ENCODE measurements around the gene GPC2.
A peak's percentile ranks its signal among the peaks of the same experiment; 100 is the strongest.
"Not testable (repeated sequence)": the region's sequence is repeated elsewhere in the genome, so short reads cannot be mapped to it uniquely, and the experiment has no call there.

GPC2 gene

GRCh38 chr7:100204454-100204853 is 27.3 kb upstream of the GPC2 start:
- no peaks in the 10 kb centered on the region for H3K36me3 Mint-ChIP-seq (ENCODE audit: low read depth)
- peaks cover 38% of the 10 kb centered on the region for H3K27me3 Mint-ChIP-seq (ENCODE audit: low read depth, poor library complexity)
- no peak overlapping the region for H3K4me3 Mint-ChIP-seq
- H3K27ac Mint-ChIP-seq: no peak overlapping the region
- DNase-seq: no peak
- no peak for TF ChIP-seq CTCF (IDR thresholded peaks at IDR 0.05)
- H3K4me1 Mint-ChIP-seq: peaks cover 26% of the 10 kb centered on the region
- no peaks in the 10 kb centered on the region for H3K9me3 Mint-ChIP-seq

DNA sequence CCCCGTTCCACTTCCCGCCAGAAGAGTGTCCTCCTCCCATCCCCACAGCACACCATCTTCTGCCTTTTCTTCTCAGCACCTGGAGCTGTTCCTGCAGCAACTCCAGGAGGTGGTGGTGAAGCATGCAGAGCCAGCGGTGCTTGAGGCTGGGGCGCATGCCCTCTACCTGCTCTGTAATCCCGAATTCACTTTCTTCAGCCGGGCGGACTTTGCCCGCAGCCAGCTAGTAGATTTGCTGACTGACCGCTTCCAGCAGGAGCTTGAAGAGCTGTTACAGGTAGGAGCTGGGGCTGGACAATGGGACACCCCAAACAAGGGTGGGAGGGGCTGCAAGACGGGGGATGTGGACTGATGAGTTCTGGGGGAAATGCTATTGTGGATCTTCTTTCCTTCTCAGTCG is 23.5 kb upstream of the GPC2 start:
- H3K9me3 Mint-ChIP-seq: no peaks in the 10 kb centered on the region
- TF ChIP-seq CTCF (IDR thresholded peaks at IDR 0.05): no peak
- no peak for DNase-seq
- H3K27ac Mint-ChIP-seq: peak overlapping the region; percentile 28
- no peak overlapping the region for H3K4me3 Mint-ChIP-seq
- no peaks in the 10 kb centered on the region for H3K36me3 Mint-ChIP-seq (ENCODE audit: low read depth)
- H3K4me1 Mint-ChIP-seq: peaks cover 19% of the 10 kb centered on the region
- peaks cover 55% of the 10 kb centered on the region for H3K27me3 Mint-ChIP-seq (ENCODE audit: low read depth, poor library complexity)

- Mint-ChIP-seq H3K4me3 (no peak overlapping the region), H3K36me3 (ENCODE audit: low read depth) (no peaks in the 10 kb centered on the region), H3K27me3 (ENCODE audit: low read depth, poor library complexity) (peaks cover 47% of the 10 kb centered on the region), H3K9me3 (no peaks in the 10 kb centered on the region), H3K4me1 (peaks cover 19% of the 10 kb centered on the region), H3K27ac (no peak overlapping the region)
- DNase-seq: no peak
- TF ChIP-seq CTCF (IDR thresholded peaks at IDR 0.05): no peak
Measured at GRCh38 chr7:100198266-100198665, 21.1 kb upstream of the GPC2 start.

DNA sequence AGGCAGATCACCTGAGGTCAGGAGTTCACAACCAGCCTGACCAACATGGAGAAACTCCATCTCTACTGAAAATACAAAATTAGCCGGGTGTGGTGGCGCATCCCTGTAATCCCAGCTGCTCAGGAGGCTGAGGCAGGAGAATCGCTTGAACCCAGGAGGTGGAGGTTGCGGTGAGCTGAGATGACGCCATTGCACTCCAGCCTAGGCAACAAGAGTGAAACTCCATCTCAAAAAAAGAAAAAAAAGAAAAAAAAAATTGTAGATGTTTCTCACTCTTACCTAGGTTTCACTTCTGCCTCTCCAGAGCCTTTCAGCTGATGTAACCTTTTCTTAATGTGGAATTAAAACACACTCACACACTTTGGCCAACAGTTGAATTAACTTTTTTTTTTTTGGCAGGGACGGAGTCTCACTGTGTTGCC is 18.7 kb upstream of the GPC2 start:
- H3K36me3 Mint-ChIP-seq (ENCODE audit: low read depth); H3K9me3 Mint-ChIP-seq; DNase-seq; H3K27ac Mint-ChIP-seq; H3K4me3 Mint-ChIP-seq: not testable (repeated sequence)
- peaks cover 15% of the 10 kb centered on the region for H3K4me1 Mint-ChIP-seq
- peaks cover 32% of the 10 kb centered on the region for H3K27me3 Mint-ChIP-seq (ENCODE audit: low read depth, poor library complexity)

DNA sequence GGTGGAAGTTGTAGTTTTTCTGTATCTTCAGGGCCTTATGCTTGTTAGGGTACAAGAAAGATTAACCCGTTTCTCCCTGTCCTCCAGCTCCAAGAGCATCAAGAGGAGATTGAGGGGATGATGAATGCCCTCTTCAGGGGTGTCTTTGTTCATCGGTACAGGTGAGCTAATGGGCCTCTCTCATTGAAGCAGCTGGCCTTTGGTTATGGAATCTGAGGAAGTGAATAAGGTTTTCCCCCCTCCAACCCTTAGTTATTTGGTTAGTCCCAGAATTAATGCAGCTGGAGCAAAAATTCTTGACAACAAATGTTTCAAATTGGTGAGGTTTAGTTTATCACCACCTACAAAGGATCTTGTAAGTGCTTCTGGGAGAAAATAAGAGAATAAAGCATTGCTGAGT is 18.0 kb upstream of the GPC2 start:
- no peaks in the 10 kb centered on the region for H3K36me3 Mint-ChIP-seq (ENCODE audit: low read depth)
- no peak overlapping the region for H3K4me3 Mint-ChIP-seq
- DNase-seq: no peak
- peaks cover 8% of the 10 kb centered on the region for H3K4me1 Mint-ChIP-seq
- no peak for TF ChIP-seq CTCF (IDR thresholded peaks at IDR 0.05)
- H3K9me3 Mint-ChIP-seq: no peaks in the 10 kb centered on the region
- H3K27ac Mint-ChIP-seq: no peak overlapping the region
- H3K27me3 Mint-ChIP-seq (ENCODE audit: low read depth, poor library complexity): peaks cover 28% of the 10 kb centered on the region

- H3K27me3 Mint-ChIP-seq (ENCODE audit: low read depth, poor library complexity): peaks cover 18% of the 10 kb centered on the region
- H3K27ac Mint-ChIP-seq: no peak overlapping the region
- peaks cover 5% of the 10 kb centered on the region for H3K4me1 Mint-ChIP-seq
- DNase-seq: no peak
- no peak for TF ChIP-seq CTCF (IDR thresholded peaks at IDR 0.05)
- no peak overlapping the region for H3K4me3 Mint-ChIP-seq
- H3K9me3 Mint-ChIP-seq: no peaks in the 10 kb centered on the region
- H3K36me3 Mint-ChIP-seq (ENCODE audit: low read depth): no peaks in the 10 kb centered on the region
Measured at GRCh38 chr7:100192969-100193368, 15.8 kb upstream of the GPC2 start.

DNA sequence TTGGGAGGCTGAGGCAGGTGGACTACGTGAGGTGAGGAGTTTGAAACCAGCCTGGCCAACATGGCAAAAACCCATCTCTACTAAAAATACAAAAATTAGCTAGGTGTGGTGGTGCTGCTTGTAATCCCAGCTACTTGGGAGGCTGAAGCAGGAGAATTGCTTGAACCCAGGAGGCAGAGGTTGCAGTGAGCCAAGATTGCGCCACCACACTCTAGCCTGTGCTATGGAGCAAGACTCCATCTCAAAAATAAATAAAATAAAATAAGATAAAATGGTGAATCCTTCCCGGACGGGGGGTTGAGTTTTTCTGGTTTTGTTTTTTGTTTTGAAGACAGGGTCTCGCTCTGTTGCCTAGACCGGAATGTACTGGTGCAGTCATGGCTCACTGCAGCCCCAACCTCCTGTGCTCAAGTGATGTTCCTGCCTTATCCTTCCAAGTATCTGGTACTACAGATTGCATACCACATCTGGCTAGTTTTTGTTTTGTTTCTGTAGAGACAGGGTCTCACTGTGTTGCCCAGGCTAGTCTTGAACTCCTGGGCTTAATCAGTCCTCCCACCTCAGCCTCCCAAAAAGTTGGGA is 15.2 kb upstream of the GPC2 start:
- not testable (repeated sequence) for H3K36me3 Mint-ChIP-seq (ENCODE audit: low read depth); H3K27ac Mint-ChIP-seq

More for the DNA sequence above, 15.2 kb upstream of the GPC2 start:
- H3K4me1 Mint-ChIP-seq, H3K4me3 Mint-ChIP-seq, DNase-seq, H3K9me3 Mint-ChIP-seq: not testable (repeated sequence)
- peaks cover 15% of the 10 kb centered on the region for H3K27me3 Mint-ChIP-seq (ENCODE audit: low read depth, poor library complexity)

Data from nephron progenitor cell (in vitro differentiated cells).